GM19025 (cell line): ENCODE results near the gene RUNX1.

Experiments used
- ATAC-seq: cut with Tn5 transposase; IDR thresholded peaks from one replicate; pipeline ENCODE4 v1.9.1; 2021; ENCODE audit warnings: mild to moderate bottlenecking, low read depth, moderate library complexity; ENCODE audit not compliant: unreplicated experiment

The RUNX1 gene

DNA sequence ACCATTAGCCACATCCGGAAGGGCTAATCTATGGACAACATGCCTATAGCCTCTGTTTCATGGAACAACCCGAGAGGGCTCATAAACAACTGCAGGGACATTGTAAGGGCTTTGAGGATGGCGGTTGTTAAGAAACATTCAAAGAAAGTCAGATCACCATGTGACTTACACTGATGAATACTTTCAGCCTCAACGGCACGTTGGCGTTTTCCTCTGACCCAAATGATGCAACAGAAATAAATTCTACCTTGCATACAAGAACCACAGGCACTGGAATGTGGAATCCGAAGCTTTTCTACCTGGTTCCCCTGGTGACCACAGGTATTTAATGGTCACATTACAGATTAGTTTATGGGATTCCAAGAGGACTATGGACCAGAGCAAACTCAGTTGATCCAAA, 273.3 kb downstream of the RUNX1 start:
- ATAC-seq = no peak

DNA sequence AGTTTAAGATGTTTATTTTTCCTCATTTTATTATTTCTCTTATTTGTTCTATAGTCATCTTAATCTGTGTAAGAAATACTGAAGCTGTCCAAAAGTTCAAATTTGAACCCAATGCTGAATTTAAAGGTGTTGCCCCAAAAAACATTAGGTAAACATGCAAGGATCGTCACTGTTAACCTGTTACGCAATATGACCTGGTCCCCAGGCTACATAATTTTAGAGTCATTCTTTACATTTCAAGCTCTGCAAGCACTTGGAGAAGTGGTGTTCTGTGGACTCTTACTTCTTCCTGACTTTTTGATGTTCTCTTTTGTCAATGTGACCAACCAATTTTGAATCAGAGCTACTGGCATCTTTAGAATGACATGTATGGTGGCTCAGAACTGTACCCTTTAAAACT, 274.4 kb downstream of the RUNX1 start:
- ATAC-seq = no peak

DNA sequence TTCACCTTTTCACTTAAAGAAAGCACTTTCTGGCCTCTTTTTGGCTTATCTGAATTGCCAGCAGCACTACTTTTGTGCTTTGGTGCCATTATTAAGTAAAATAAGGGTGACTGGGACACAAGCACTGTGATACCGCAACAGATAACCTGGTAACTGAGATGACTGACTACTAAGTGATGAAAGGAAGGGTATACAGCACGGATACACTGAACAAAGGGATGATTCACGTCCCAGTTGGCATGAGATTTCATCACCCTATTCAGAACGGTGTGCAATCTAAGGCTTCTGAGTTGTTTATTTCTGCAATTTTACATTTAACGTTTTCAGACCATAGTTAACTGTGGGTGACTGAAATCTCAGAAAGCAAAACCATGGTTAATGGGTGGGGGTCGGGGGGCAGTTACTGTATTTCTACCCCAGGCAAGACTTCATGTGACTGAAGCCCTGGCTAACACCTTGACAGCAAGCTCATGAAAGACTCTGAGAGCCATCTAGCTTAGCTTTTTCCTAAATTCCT, 277.5 kb downstream of the RUNX1 start:
- no peak for ATAC-seq

DNA sequence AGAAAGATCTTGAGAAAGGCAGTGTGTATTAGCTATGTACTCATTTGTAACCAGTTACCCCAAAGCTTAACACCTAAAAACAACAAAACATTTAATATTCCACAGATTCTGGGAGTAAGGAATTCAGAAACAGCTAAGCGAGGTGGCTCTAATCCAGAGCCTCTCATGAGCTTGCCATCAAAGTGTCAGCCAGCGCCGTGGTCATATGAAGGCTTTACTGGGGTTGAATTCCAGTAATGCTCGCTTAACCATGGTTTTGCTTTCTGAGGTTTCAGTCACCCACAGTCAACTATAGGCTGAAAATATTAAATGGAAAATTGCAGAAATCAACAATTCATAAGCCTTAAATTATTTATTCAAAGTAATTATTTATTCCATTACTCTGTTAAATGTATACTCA, 278.5 kb downstream of the RUNX1 start:
- ATAC-seq = no peak

DNA sequence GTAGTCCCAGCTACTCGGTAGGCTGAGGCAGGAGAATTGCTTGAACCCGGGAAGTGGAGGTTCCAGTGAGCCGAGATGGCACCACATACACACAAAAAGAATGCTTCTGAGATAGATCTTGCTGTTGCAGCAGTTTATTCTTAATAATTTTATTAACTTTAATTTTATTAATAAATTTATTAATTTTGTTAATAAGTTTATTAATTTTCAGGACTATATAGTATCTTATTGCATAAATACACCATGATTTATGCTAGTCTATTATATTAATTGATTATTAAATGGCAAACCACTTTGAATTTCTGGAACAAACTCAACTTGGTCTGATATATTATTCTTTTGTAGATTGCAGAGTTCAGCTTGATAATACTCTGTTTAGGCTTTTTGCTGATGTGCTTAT, 280.8 kb downstream of the RUNX1 start:
- ATAC-seq = no peak

DNA sequence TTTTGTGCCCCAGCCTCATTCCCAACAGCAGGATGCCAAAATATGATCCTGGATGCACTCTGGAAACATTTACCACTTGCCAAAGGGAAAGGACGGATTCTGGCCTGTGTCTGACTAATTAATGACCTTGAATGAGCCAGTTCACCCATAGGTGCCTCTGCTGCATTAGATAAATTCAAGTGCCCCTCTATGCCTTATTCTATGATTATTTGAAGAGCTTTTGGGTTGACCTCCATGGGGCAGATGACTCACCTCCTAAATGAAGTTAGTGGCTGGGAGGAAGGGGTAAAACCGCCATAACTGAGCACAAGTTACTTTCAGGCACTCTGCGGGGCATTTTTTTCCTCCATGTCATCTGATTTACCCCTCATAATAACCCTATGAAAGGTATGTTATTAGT, 282.2 kb downstream of the RUNX1 start:
- no peak for ATAC-seq

DNA sequence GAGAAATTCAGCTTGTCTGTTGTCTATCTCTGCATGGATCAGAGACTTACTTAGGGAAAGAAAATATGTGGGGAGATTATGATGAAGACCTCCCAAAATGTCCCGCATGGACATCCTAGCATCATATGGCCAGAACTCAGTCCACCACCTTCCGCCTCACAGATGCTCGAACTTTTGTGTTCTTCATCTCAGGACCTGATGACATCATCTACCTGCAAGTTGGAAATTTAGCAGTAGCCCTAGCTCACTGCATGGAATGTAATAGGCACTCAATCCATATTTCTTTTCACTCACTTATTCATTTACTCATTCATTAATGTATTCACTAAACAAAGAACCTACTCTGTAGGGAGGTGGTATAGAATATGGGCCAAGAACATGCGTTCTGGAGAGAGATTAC, 283.5 kb downstream of the RUNX1 start:
- no peak for ATAC-seq

DNA sequence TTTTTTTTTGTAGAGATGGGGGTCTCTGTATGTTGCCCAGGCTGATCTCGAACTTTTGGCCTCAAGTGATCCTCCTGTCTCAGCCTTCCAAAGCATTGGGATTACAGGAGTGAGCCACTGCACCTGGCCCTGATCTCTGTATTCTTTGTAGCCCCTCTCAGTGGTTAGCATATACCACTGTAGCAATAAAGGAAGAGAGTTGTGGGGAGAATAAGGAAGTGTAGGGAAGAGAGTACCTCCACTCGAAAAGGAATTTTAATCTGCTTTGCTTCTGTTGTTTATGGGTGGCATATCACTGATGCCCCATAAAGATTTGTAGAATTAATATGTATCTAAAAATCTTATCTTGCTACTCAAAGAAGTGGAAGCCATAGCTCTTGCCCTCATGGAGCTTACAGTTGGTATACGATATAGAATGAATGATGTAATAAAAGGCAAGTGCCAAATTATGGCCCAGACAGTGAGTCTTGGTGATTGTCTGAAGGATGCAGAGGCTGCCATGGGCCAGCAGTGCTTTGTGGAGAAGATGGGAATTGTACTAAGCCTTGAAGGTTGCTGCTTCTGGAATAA, 284.3 kb downstream of the RUNX1 start:
- no peak for ATAC-seq

DNA sequence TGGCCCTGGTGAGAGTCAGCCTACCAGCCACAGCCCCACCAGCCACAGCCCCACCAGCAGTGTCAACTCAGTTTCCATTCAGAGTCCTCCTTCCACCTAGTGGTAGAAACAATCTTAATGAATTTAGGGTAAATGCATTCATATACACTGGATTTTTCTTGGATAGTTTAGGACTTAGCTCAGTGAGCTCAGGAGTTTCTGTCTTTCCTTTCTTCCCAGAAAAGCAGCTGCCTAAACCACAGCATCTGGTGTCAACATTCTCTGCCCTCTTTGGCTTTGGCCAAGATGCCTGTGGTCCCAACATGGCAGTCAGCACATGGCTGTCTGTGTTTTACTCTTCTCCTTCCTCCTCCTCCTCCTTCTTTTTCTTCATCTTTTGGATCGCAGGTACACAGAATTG, 286.3 kb downstream of the RUNX1 start:
- ATAC-seq = no peak

DNA sequence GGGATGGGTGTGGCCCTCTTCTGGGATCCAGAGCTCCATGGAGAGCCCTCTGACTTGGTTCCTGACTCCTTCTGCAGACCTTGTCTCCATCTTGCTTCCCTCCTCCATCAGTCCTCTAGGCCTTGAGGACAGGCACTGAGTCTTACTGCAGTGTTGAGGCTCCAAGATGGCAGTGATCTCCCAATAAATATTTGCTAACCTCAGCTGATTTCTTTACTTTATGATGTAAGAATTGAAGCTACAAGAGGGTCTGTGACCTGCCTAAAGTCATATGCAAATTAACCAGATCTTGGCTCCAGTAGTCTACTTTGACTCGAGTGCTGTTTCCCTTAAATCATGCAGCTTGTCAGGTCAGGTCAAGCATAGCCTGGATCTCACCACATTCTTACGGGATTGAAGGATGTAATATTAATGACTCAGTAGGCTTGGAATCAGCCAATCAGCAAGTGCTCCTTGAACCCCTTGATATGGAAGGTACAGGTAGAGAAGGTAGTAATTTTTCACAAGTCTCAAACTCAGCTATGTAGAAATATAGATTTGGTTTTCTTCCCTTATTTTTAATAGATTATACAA, 287.3 kb downstream of the RUNX1 start:
- ATAC-seq = no peak

DNA sequence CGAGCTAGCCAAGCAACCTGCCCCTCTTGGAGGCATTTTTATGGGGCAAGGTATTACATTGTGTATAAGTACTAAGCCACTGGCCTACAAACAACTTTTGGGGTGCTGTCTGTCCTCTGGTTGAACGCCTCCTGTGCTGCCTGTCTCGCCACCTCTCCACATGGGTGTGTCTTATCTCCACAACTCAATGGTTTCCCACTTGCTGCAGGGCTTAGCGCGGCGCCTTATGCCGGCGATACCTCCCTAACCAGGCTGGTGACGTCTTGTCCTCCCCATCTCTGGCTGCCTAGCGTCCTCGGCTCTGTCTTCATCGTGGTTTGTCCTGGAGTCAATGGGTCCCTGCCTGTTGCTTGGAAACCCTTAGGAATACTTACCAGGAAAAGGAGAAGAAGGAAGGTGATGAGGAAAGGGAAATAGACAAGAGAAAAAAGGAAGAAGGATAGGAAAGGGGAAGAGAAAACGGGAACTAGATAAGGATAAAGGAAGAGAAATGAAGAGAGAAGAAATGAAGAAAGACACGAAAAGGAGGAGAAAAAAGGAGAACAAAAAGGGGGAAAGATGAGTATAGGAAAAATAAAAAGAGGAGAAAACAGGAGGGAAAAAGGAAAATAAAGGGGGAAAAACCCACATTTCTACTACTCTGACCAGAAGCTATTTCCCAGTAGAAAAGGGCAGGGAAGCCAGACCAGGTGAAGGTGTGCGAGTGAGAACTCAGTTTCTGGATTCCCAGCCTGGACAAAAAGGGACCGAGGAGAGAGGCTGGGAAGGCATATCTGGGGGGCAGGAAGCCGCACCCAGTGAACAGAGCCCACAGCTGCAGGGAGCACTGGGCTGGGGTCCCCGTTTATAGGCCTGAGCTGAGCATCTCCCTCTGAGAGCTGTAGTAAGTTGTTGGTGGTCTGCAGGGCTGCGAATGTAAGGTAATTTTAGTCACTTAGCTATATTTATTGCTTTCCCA, 294.1 kb downstream of the RUNX1 start:
- ATAC-seq = no peak

DNA sequence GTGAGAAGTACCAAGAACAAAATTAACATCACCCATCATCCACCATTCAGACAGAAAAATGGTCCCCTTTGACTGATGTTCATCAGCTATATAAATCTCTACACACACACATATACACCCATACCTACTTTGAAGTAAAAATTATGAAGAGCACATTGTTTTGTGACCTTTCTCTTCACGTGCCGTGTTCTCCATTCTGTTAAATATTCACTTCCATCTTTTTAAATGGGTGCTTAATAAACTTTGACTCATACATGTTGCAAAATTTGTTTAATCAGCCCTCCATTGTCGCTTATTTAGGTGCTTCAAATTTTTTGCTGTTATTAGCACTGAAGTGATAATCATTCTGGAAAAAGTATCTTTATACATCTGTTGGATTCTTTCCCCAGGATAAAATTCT, 300.2 kb downstream of the RUNX1 start:
- ATAC-seq = no peak

DNA sequence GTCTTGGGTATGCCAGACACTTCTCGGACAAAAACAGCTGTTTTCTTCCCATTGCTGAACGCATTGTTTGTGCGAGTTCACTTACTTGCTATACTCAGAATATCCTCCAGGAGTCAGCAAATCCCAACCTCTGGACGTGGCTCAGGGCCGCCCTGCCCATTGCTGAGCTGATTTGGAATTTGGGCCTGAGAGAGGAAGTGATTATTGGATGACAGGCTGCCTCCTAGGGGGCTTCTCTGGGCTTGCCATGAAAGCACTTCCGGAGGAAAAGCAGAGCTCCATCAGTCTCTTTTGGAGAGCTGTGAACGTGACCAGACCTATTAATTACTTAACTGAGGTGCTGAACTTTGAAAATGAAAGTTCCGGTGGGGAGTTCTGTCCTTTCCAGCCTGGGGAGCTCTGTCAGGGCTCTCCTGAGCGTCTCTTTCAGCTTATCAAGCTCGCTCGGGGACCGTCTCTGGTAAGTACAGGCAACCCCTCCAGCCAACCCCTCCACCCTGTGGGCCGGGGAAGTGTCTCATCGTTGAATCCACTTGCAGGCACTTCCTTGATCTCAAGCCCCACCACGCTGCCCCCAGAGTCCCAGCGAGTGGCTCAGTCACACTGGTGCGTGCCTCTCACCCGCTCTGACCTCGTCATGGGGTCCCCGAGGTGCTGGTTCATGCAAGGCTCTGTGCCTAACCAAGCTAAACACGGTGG, 303.4 kb downstream of the RUNX1 start:
- ATAC-seq = no peak

DNA sequence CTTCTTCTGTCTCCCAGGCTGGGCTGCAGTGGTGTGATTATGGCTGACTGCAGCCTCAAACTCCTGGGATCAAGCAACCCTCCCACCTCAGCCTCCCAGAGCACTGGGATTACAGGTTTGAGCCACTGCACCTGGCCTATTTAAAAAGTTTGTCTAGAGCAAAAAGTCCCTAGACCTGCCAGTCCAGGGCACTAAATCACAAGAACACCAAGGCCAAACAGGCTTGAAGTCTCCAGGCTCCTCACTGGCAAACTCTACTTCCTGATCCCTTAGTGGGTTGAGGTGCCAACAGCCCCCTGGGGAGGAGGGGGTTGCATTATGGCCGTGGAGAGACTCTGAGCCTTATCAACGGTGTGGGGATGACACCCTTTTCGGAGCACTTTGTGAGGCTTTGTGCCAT, 304.3 kb downstream of the RUNX1 start:
- no peak for ATAC-seq

DNA sequence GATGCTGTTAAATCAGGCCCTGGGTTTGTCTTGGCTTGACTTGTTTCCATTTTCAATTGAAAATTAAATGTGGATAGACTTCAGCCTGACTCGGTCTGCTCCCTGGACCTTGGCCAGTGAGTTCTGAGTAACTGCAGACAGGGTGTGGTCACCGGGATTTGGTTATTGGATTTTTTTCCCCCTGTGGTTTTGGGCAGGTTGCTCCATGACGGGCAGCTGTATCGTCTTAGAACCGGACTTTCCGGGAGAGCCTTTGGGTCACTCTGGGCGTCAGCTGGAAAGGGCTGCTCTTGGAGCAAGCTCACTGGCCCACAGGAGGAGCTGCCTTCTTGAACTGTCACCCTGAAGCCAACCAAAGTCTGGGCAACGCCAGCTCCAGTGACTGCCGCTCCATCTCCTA, 305.3 kb downstream of the RUNX1 start:
- ATAC-seq = no peak

DNA sequence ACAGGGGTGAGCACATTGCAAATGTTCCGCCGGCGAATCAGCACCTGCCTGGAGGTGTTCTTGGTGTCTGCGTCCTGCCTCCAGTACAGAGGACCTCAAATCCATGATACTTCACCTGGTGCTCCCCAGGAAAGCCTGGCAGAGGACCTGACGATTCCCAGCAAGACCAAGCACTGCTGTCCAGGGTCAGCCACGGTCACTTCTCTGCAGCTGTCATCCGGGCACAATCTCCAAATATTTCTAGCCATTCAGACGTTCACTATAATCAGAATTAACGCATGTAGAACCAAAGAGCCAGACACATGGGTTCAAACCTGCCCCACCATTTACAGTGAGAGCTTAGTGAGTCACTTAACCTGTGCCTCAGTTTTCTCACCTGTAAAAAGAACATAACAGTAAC, 305.8 kb downstream of the RUNX1 start:
- ATAC-seq = no peak

DNA sequence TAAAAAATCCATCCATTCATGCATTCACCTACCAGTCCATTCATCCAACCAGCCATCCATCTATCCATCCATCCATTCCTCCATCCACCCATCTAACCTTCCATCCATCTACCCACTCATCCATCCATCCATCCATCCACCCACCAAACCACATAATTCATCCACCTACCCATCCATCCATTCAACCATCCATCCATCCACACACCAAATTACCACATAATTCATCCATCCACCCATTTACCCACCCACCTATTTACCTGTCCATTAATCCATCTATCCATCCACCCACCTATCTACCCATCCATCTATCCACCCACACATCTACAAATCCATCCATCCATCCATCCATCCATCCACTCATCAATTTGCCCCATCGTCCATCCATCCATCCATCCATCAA, 308.9 kb downstream of the RUNX1 start:
- no peak for ATAC-seq
